ENCODE measurements around the gene RAP2A. TPM values are rescaled to one million over a fixed set of nuclear protein-coding genes. Genes with fewer than 3 reads are reported as not detected.
A peak's percentile ranks its signal among the peaks of the same experiment; 100 is the strongest.

Gene RAP2A
- 10 to 100 TPM; 18.3 to 19.8 TPM for total RNA-seq
- polyA plus RNA-seq, result 3.6 TPM

- POLR2A ChIA-PET, result interaction anchor here (0.5 to 1.7 kb wide), 12 partner anchors 10 to 1757 kb away, joined by 3 to 8 read pairs (median 4); partner anchors contain the start of genes DNAJC3 and MBNL2
- peak within 1 kb of the TSS; percentile 88 to 99 (median 99) for H3K4me3 Mint-ChIP-seq
- CTCF ChIA-PET, result interaction anchor here (1.1 kb wide), 1 partner anchor 324 kb away, joined by 6 read pairs; no protein-coding TSS in a partner anchor
- peak within 1 kb of the TSS; percentile 100 for H3K27ac ChIP-seq (ENCODE audit: low read depth, low read length)
- no peaks in the 10 kb centered on the region for H3K27me3 ChIP-seq (ENCODE audit: insufficient read depth, low read length, poor library complexity, severe bottlenecking)
- peaks cover 21% of the 10 kb centered on the region for H3K4me1 ChIP-seq (ENCODE audit: insufficient read depth, low read length)
- H3K4me1 Mint-ChIP-seq, result peaks cover 29 to 37% (median 36%) of the 10 kb centered on the region in 3 donors
- peak within 1 kb of the TSS; percentile 93 to 100 (median 100) for H3K27ac Mint-ChIP-seq
- peak; percentile 84 to 96 (median 91) for DNase-seq
- peaks cover 0 to 1% (median 0%) of the 10 kb centered on the region in 5 donors for H3K9me3 Mint-ChIP-seq
- H3K4me3 ChIP-seq (ENCODE audit: low read length), result peak within 1 kb of the TSS; percentile 100
- H3K36me3 ChIP-seq (ENCODE audit: insufficient read depth, low read length), result no peaks in the 10 kb centered on the region
- H3K27me3 Mint-ChIP-seq, result peaks cover 0 to 4% of the 10 kb centered on the region in 2 donors
- H3K9me3 ChIP-seq (ENCODE audit: low read length), result no peaks in the 10 kb centered on the region
- H3K36me3 Mint-ChIP-seq, result peaks cover 0 to 18% (median 0%) of the 10 kb centered on the region in 3 donors
Observed at GRCh38 chr13:97433727-97434396, at the start of gene RAP2A. Gene RAP2A (plus strand): TSS chr13:97434169. CDS start chr13:97434471, 302 bp downstream.

GRCh38 chr13:97384371-97384770 is 49.6 kb upstream of the RAP2A start:
- Histone ChIP-seq H3K4me3 (ENCODE audit: low read length) (no peak overlapping the region), H3K27ac (ENCODE audit: low read depth, low read length) (no peak overlapping the region), H3K36me3 (ENCODE audit: insufficient read depth, low read length) (no peaks in the 10 kb centered on the region), H3K27me3 (ENCODE audit: insufficient read depth, low read length, poor library complexity, severe bottlenecking) (no peaks in the 10 kb centered on the region), H3K9me3 (ENCODE audit: low read length) (no peaks in the 10 kb centered on the region), H3K4me1 (ENCODE audit: insufficient read depth, low read length) (peaks cover 7% of the 10 kb centered on the region)
- Mint-ChIP-seq H3K4me1 (peaks cover 23 to 37% (median 35%) of the 10 kb centered on the region in 3 donors), H3K4me3 (no peak overlapping the region), H3K27me3 (no peaks in the 10 kb centered on the region), H3K27ac (peak overlapping the region in 2 of 8 donors; percentile 1 to 59), H3K9me3 (no peaks in the 10 kb centered on the region), H3K36me3 (peaks cover 6 to 33% (median 26%) of the 10 kb centered on the region in 3 donors)
- POLR2A ChIA-PET, result no interaction called here
- CTCF ChIA-PET, result no interaction called here
- DNase-seq, result no peak

- peaks cover 7% of the 10 kb centered on the region for H3K4me1 ChIP-seq (ENCODE audit: insufficient read depth, low read length)
- no peak for DNase-seq
- Mint-ChIP-seq H3K27me3 (no peaks in the 10 kb centered on the region), H3K9me3 (no peaks in the 10 kb centered on the region), H3K4me1 (peaks cover 23 to 37% (median 35%) of the 10 kb centered on the region in 3 donors), H3K36me3 (peaks cover 6 to 32% (median 26%) of the 10 kb centered on the region in 3 donors), H3K4me3 (no peak overlapping the region), H3K27ac (no peak overlapping the region)
- ChIA-PET POLR2A (no interaction called here), CTCF (interaction anchor here (1.4 to 2.6 kb wide), 2 partner anchors 14 to 275 kb away, joined by 3 to 11 read pairs; no protein-coding TSS in a partner anchor)
- H3K4me3 ChIP-seq (ENCODE audit: low read length), result no peak overlapping the region
- H3K27me3 ChIP-seq (ENCODE audit: insufficient read depth, low read length, poor library complexity, severe bottlenecking), result no peaks in the 10 kb centered on the region
- H3K27ac ChIP-seq (ENCODE audit: low read depth, low read length), result no peak overlapping the region
- no peaks in the 10 kb centered on the region for H3K9me3 ChIP-seq (ENCODE audit: low read length)
- no peaks in the 10 kb centered on the region for H3K36me3 ChIP-seq (ENCODE audit: insufficient read depth, low read length)
Observed at GRCh38 chr13:97385146-97385545, 48.8 kb upstream of the RAP2A start.

- Mint-ChIP-seq H3K36me3 (peaks cover 6 to 30% (median 23%) of the 10 kb centered on the region in 3 donors), H3K4me1 (peaks cover 23 to 37% (median 35%) of the 10 kb centered on the region in 3 donors), H3K9me3 (no peaks in the 10 kb centered on the region), H3K4me3 (no peak overlapping the region), H3K27me3 (no peaks in the 10 kb centered on the region), H3K27ac (peak overlapping the region in 1 of 8 donors; percentile 38)
- no peaks in the 10 kb centered on the region for H3K9me3 ChIP-seq (ENCODE audit: low read length)
- DNase-seq, result no peak
- H3K27me3 ChIP-seq (ENCODE audit: insufficient read depth, low read length, poor library complexity, severe bottlenecking), result no peaks in the 10 kb centered on the region
- no peak overlapping the region for H3K27ac ChIP-seq (ENCODE audit: low read depth, low read length)
- ChIA-PET POLR2A (no interaction called here), CTCF (interaction anchor here (1.2 to 2.6 kb wide), 3 partner anchors 15 to 276 kb away, joined by 3 to 11 read pairs (median 3); no protein-coding TSS in a partner anchor)
- H3K36me3 ChIP-seq (ENCODE audit: insufficient read depth, low read length), result no peaks in the 10 kb centered on the region
- peaks cover 7% of the 10 kb centered on the region for H3K4me1 ChIP-seq (ENCODE audit: insufficient read depth, low read length)
- no peak overlapping the region for H3K4me3 ChIP-seq (ENCODE audit: low read length)
Observed at GRCh38 chr13:97385854-97386253, 48.1 kb upstream of the RAP2A start.

GRCh38 chr13:97386801-97387484 is 47.0 kb upstream of the RAP2A start:
- peak in 3 of 5 donors; percentile 15 to 51 (median 22) for DNase-seq
- Mint-ChIP-seq H3K27me3 (no peaks in the 10 kb centered on the region), H3K36me3 (peaks cover 6 to 35% (median 19%) of the 10 kb centered on the region in 3 donors), H3K27ac (peak overlapping the region in 4 of 8 donors; percentile 66 to 82 (median 74)), H3K4me1 (peaks cover 23 to 37% (median 35%) of the 10 kb centered on the region in 3 donors), H3K4me3 (peak overlapping the region in 2 of 7 donors; percentile 42 to 58), H3K9me3 (no peaks in the 10 kb centered on the region)
- Histone ChIP-seq H3K4me3 (ENCODE audit: low read length) (no peak overlapping the region), H3K27ac (ENCODE audit: low read depth, low read length) (no peak overlapping the region), H3K9me3 (ENCODE audit: low read length) (no peaks in the 10 kb centered on the region), H3K27me3 (ENCODE audit: insufficient read depth, low read length, poor library complexity, severe bottlenecking) (no peaks in the 10 kb centered on the region), H3K4me1 (ENCODE audit: insufficient read depth, low read length) (peaks cover 7% of the 10 kb centered on the region), H3K36me3 (ENCODE audit: insufficient read depth, low read length) (no peaks in the 10 kb centered on the region)
- ChIA-PET POLR2A (no interaction called here), CTCF (interaction anchor here (2.6 kb wide), 1 partner anchor 277 kb away, joined by 11 read pairs; no protein-coding TSS in a partner anchor)

- Mint-ChIP-seq H3K4me3 (peak overlapping the region in 1 of 7 donors; percentile 42), H3K27ac (peak overlapping the region in 5 of 8 donors; percentile 57 to 88 (median 72)), H3K36me3 (peaks cover 6 to 31% (median 19%) of the 10 kb centered on the region in 3 donors), H3K4me1 (peaks cover 23 to 37% (median 35%) of the 10 kb centered on the region in 3 donors), H3K9me3 (no peaks in the 10 kb centered on the region), H3K27me3 (no peaks in the 10 kb centered on the region)
- ChIA-PET POLR2A (no interaction called here), CTCF (interaction anchor here (2.6 kb wide), 1 partner anchor 278 kb away, joined by 11 read pairs; no protein-coding TSS in a partner anchor)
- H3K9me3 ChIP-seq (ENCODE audit: low read length), result no peaks in the 10 kb centered on the region
- no peak overlapping the region for H3K27ac ChIP-seq (ENCODE audit: low read depth, low read length)
- no peak overlapping the region for H3K4me3 ChIP-seq (ENCODE audit: low read length)
- peaks cover 7% of the 10 kb centered on the region for H3K4me1 ChIP-seq (ENCODE audit: insufficient read depth, low read length)
- no peaks in the 10 kb centered on the region for H3K36me3 ChIP-seq (ENCODE audit: insufficient read depth, low read length)
- DNase-seq, result no peak
- no peaks in the 10 kb centered on the region for H3K27me3 ChIP-seq (ENCODE audit: insufficient read depth, low read length, poor library complexity, severe bottlenecking)
Observed at GRCh38 chr13:97387485-97387839, 46.5 kb upstream of the RAP2A start.

- H3K4me3 ChIP-seq (ENCODE audit: low read length), result no peak overlapping the region
- no peak for DNase-seq
- CTCF ChIA-PET, result interaction anchor here (2.6 kb wide), 1 partner anchor 278 kb away, joined by 11 read pairs; no protein-coding TSS in a partner anchor
- H3K27ac Mint-ChIP-seq, result peak overlapping the region in 4 of 8 donors; percentile 40 to 88 (median 70)
- H3K27ac ChIP-seq (ENCODE audit: low read depth, low read length), result no peak overlapping the region
- no peaks in the 10 kb centered on the region for H3K27me3 ChIP-seq (ENCODE audit: insufficient read depth, low read length, poor library complexity, severe bottlenecking)
- no peaks in the 10 kb centered on the region for H3K27me3 Mint-ChIP-seq
- H3K9me3 ChIP-seq (ENCODE audit: low read length), result no peaks in the 10 kb centered on the region
- peaks cover 23 to 34% (median 32%) of the 10 kb centered on the region in 3 donors for H3K4me1 Mint-ChIP-seq
- no peaks in the 10 kb centered on the region for H3K9me3 Mint-ChIP-seq
- peaks cover 3 to 28% (median 15%) of the 10 kb centered on the region in 3 donors for H3K36me3 Mint-ChIP-seq
- POLR2A ChIA-PET, result no interaction called here
- H3K36me3 ChIP-seq (ENCODE audit: insufficient read depth, low read length), result no peaks in the 10 kb centered on the region
- H3K4me1 ChIP-seq (ENCODE audit: insufficient read depth, low read length), result peaks cover 7% of the 10 kb centered on the region
- no peak overlapping the region for H3K4me3 Mint-ChIP-seq
Observed at GRCh38 chr13:97387890-97388289, 46.1 kb upstream of the RAP2A start.

Data from CD8-positive, alpha-beta memory T cell (primary cell).